GM21723 (cell line): ENCODE results near the gene NABP1.
"Not testable (repeated sequence)": the region's sequence is repeated elsewhere in the genome, so short reads cannot be mapped to it uniquely, and the experiment has no call there.

Experiments used
- ATAC-seq: cut with Tn5 transposase; IDR thresholded peaks from one replicate; pipeline ENCODE4 v1.9.1; 2021; ENCODE audit warnings: mild to moderate bottlenecking, moderate library complexity; ENCODE audit not compliant: unreplicated experiment

NABP1 gene, protein sequence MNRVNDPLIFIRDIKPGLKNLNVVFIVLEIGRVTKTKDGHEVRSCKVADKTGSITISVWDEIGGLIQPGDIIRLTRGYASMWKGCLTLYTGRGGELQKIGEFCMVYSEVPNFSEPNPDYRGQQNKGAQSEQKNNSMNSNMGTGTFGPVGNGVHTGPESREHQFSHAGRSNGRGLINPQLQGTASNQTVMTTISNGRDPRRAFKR

DNA sequence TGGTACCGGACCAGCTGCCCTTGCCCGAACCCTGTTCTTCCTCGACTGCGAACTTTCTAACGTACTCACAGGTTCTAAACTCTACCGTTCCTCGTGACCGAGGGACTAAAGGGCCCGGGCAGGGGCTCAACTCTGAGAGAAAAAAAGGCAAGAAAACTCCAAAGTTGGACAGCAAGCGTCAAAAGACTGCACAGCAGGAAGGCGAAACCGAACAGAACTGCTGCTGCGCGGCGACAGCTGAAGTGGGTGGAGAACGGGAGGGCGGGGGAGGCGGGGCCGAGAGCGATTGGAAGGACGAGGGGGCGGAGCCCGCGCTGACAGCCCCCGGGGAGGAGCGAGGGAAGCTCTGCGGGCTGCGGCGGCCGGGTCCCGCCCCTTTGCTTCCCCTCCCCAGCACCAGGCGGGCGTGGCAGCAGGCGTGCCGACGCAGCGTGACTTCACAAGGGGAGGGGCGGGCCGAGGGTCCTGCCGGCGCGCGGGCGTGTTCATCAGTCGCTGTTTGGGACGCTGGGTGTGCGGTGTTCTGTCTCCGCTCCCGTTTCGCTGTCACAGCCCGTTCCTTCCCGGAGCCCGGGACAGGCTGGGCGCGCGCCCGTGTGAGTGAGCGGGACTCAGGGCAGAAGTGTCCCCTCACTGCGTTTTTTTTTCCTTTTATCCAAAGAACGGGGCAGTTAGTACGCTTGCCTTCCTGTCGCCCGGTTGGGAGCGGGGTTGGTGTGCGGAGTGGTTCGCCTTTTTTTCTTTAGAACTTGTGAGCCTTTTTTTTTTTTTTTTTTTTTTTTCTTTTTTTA lies at the start of gene NABP1:
TSS of gene NABP1 (plus strand) at position 491 of the 791 bp plus-strand sequence. CDS start 479 bp downstream, outside the sequence.
- ATAC-seq = peak; percentile 63

DNA sequence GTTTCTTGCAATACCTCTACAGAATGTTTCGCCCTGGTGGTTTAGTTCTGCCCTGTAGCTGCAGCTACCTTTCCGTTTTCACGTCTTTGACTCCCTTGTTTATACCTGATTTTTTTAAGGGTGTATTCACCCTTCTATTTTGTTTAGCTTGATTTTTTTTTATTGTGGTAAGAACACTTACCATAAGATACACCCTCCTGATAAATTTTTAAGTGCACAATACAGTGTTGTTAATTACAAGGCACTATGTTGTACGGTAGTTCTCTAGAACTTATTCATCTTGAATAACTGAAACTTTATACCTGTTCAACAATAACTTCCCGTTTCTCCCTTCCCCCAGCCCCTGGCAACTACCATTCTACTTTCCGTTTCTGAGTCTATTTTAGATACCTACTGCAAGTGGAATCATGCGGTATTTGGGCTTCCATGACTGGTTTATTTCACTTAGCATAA lies 48.9 kb upstream of the NABP1 start:
- ATAC-seq = peak; percentile 52

DNA sequence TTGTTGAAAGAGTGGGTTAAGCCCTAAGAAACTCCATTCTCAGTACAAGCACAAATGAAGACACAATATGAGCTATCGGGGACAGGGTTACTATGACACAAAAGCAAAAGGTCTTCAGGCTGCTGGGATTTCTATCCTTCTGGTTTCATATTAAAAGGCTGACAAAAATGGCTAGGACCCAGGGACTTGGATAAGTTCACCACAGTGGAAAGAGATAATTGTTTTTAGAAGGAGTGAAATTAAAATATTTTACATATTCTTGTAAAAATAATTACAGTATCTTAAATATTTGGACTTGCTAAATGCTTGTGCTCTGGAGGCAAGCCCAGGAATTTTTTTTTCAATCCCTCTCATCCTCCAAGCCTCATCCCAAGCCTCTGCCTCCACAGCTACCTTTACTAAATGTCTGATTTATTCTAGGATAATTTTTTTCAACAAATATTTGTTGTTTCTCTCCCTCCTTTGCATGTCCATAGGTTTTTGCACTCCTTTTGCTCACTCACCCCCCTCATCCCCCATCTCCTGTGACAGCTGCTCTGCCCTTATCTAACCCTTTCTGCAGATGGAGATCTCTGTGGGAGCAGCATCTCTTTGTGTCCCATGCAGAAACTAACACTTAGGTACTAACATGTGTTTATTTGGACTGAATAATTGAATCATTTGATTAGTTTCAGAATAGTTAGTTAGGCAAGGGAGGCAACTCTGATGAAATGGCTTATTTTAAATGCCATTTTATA lies 47.8 kb upstream of the NABP1 start:
- no peak for ATAC-seq

DNA sequence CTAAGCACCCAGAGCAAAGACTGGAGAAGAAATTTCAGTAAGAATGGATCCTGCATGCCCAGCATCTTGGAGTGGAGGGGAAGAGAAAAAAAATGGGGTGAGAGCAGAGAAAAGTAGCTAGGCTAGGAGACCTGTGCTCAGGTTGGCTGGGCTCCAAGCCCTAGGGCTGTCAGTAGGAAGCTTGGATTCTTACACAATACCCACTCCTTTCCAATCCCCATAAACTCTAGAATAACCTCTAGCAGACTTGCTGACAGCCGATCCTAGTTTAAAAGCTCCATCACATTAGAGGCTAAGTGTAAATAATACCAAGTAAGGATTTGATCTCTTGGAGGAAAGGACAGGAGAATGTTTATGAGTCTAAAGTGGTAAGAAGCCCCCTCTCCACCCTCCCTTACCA lies 46.2 kb upstream of the NABP1 start:
- no peak for ATAC-seq

DNA sequence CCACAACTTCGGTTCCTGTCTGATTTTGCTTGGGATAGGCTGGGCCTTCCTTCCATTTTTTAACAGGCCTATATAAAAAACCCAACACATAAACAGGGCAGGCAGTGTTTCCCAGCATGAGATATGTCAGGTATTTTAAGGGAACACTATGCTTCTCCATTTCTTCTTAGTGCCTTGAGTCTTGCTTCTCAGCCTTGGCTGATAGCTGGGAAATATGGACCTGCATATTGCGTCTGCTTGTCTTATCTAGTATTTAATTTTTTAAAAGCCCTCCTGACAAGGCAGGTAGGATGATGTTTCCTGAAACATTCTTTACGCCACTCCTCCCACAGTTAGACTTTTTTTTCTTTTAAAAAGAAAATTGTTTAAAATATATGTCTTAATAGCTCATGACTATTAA lies 45.5 kb upstream of the NABP1 start:
- no peak for ATAC-seq

DNA sequence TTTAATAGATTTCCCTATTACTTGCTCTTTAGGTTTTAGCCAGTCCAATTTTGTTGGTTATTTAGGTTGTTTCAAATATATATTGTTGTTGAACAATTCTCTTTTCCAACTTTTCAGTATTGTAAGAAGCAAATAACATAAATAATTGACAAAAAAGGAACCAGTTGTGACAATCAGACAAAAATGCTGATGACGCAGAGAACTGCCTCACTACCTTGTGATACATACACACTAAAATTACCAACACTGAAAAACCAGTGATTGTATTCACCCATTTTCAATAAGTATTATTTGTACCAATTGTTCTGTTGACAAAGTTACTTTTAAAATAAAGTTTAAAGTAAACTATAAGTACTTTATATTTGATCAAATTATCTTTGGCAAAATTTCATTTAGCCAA lies 43.1 kb upstream of the NABP1 start:
- no peak for ATAC-seq

DNA sequence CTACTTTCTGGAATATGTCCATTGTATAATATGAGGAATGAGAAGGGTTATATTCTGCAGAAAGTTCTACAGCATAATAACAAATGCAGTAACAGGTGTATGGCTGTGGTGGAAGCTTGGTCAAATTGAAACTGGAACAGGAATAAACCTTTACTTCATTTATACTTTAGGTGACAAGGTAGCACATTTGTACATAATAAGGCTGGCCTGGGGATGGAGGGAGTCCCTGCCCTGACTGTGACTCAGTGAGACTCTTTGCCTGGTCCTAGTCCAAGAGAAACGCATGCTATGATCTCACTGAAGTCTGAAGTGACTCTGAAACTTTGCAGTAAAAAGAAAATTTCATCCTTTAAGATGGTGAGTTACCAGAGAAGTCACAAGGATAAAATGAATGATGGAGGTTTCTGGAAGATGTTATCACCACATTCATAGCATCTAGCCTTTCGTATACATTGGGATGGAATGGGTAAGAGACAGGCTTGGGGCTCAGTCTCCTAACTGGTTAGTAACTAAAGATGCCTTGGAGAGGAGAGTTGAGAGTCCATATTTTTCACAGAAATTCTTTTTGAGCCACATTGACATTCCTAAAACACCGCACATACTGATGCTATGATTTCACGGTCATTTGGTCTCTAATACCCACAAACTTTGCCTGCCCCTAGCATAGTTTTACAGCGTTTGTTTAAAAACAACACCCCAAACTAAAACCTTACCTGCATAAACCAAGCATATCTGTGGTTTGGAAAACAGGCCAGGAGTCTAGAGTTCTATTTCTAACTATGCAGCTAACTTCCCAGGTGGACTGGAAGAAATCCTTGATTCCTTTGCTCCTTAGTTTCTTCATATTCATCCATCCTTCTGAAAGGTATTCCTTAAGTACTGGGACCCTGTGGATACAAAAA lies 42.4 kb upstream of the NABP1 start:
- peak; percentile 83 for ATAC-seq

DNA sequence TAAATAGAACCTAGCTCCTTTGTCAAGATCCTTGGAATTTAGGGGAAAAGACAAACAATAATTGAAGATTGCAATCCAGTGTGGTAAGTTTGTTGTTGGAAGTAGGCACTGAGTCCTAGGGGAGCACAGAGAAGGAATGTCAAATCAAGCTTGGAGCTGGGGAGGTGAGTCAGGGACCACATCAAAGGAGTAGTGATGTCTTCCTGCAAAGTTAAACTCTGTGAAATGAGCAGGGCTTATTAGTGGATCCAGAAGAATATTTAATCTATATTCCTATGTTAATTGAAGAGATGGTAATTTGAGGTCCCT lies 41.7 kb upstream of the NABP1 start:
- ATAC-seq = no peak

DNA sequence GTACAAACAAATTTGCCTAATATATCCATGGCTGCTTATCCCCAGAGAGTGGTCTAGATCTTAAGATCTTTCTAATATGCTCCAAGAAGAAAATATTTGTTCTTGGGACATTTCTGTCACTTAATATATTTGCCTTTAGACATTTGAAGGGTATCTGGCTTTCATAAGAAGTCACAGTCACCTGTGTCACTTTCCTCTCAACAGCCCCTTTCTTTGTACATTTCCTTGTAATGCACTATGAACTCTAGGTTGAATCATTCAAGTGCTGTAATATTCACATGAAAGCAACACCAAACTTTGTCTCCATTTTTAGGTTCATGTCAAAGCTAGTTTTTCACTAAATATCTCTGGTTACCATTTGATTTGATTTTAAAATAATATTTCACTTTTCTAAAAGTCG lies 41.4 kb upstream of the NABP1 start:
- ATAC-seq = no peak

DNA sequence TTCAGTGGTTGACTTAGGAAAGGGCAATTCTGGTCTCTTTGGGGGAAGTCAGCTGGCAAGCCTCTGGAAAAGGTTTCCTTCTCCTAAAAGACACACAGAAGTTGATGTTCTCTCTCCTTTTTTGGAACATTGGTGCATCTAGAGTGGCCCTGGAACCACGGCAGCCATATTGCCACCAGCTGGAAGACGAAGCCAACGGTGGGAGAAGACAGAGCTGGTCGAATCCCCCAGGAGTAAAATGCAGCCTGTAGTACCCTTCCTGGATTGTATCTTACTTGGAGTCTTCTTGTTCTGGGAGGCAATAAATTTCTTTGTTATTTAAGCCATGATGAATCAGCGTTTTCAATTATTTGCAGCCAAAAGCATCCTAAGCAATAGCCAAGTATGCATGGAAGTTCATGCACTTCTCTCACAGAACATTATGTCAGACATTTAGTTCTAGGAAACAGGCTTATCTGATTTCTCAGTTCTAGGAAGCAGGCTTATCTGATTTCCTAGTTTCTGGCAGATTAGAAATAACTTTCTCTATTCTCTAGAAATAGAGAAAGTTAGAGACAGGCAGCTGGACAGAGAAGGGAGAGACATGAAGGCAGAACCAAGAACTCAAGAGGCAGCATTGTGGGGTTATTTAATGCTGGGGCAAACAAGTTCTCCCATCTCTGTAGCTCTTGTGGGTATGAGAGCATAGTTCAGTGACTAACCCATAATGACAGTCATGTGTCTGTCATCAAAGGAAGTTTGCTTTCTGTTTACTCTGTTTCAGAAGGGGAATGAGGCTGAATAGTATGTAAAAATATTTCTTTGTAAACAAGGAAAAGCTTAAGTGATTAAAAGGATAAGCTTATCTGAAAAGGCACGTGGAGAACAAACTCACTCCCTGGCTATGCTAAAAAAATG lies 40.5 kb upstream of the NABP1 start:
- peak; percentile 88 for ATAC-seq

DNA sequence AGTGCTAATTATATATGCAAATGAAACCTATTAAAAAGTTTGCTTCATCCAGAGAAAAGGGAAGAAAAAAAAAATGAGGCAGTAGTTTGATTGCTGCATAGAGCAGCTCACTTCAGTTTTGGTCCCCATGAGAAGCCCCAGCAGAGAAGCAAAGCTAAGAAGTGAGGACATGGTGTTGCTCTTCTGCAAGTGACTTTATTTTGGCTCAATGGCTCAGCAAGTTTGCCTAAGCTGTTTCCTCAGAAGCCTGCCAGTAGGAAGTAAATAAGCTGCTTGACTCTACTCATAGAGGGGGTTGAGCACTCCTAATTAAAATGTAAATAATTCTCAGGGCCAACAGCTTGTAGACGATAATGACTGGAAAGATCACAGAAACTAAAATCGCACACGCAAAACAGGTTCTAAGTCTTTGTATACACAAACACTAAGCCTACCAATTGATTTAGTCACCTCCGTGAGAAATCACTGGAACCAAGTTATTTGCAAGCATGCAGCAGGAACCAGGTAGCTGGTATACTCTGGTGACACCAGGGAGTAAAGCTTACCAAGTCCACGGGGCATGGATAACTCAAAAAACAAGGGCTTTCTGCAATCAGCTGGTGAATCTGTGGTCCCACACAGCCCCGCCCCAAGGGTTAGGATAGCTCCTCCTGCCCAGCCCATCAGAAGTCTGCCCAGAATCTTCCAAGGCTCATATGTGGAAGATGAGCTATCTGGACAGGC lies 39.7 kb upstream of the NABP1 start:
- ATAC-seq = peak; percentile 18

DNA sequence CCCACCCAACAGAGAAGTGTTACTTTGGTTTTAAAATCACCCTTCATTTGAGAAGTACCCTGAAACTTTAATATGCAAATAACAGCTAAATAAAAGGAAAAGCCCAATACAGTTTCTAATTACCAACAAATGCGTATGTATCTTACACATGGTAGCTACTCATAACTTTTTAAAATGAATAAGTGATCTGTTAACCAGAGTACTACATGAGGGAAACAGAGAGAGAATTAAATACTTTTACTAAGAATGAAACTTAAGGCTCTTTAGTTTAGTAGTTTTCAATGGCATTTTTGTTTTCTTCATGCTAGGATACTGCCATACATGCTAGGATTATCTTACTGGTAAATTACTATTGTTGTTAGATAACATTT lies 39.1 kb upstream of the NABP1 start:
- no peak for ATAC-seq

DNA sequence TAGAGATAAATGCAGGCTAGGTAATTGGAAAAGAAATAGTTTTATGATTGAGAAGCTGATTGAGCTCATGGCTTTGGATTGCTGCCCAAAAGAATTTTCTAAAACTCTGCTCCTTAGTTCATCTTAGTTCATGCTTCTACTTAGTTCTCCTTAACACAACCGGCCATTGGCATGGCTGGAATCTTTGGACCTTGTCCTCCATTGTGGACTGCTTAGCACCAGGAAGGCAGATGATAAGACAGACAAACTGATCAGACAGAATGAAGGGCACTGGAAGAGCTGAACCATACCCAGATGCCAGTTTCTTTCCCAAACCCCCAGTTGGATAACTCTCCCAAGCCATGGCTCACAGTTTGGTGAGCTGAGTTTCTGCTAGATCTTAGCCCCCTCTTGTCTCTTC lies 36.3 kb upstream of the NABP1 start:
- ATAC-seq = no peak

DNA sequence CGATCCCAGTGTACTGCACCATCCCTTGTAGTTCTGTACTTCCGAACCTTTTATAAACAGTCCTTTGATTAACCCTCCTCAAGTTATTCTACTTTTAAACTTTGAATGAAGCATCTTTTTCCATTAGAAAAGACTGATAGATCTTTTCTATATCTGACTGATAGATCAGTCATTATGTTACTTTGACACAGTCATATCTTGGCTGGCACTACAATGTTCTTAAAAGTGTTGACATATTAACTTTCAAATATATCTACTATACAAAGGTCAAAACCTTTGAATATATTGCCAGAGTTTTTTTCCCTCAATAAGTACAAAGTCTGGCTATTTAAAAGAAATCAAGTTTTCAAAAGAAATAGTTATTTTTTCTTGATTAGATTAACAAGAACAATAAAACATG lies 35.4 kb upstream of the NABP1 start:
- no peak for ATAC-seq

DNA sequence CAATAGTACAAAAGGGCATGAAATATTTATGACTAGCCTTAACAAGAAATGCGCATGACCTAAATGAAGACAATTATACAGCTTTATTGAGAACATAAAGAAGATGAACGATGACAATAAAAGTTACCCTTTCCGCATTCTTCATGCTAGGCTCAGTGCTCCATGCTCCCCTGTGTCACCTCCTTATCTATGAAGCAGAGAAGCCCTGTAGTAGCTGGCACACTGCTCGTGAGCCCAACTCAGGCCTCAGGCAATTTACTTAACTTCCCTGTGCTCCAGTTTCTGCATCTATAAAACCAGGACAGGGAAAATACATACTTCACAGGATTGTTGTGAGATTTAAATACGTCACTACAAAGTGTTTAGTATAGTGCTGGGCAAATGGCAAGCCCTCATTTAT lies 34.5 kb upstream of the NABP1 start:
- no peak for ATAC-seq

DNA sequence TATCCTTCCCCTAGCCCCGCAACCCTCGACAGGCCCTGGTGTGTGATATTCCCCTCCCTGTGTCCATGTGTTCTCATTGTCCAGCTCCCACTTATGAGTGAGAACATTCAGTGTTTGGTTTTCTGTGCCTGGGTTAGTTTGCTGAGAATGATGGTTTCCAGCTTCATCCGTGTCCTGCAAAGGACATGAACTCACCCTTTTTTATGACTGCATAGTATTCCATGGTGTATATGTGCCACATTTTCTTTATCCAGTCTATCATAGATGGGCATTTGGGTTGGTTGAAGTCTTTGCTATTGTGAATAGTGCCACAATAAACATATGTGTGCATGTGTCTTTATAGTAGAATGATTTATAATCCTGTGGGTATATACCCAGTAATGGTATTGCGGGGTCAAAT lies 33.3 kb upstream of the NABP1 start:
- ATAC-seq = not testable (repeated sequence)

DNA sequence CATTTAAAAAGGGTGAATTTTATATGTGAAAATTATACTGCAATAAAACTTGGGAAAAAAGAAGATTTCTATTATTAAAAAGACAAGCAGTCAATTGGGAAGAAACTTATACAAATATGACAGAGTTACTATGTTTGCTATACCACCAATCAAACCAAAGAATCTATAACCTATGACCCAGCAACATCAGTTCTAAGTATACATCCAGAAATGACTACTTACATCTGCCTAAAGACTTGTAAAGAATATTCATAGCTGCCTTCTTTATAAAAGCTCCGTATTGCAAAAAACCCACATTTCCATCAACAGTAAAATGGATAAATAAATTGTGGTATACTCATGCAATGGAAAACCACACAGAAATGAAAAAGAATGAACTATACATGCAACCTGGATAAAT lies 32.9 kb upstream of the NABP1 start:
- no peak for ATAC-seq

DNA sequence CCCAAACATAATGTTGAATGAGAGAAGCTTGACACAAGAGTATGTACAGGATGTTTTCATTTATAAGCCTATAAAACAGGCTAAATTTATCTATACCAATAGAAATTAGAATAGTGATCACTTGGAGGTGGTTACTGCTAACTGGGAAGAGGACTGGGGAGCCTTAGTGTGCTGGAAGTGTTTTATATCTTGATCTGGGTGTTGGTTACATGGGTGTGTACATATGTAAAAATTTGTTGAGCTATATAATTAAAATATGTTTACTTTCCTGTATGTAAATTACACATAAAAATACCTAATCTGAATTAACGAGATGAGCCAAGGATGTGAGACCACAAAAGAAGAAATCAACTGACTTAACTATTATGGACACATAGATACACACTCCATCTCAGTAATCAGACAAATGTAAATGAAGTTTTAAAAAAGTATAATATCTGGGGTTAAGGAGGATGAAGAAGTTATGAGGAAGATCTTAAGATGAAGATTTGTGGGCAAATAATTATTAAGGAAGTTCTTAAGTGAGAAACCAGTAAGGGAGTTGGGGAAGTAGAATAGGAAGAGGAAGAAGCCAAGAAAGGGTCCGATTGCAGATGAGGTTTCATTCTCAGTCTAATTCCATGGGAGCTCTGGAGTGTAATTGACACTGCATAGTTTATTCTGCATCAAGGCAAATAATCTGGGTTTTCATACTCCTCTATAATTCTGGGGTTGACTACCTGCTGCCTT lies 32.3 kb upstream of the NABP1 start:
- ATAC-seq = no peak
